ENCODE data around the gene PLCB3. TPM values are rescaled to one million over a fixed set of nuclear protein-coding genes. Genes with fewer than 3 reads are reported as not detected.

Gene PLCB3
- total RNA-seq, 4 donors from 2014 or later = 64.5 to 115 (median 91.2) TPM

- H3K9me3 ChIP-seq = no peaks in the 10 kb centered on the region
- DNase-seq = no peak
- intact Hi-C loops (cut with DNase I; ENCODE audit: low total_unique reads) (no loop called here), in situ Hi-C loops (cut with MboI; ENCODE audit: low pct_ligation_motif_present in 1 of 4, low pct_unique_long_range_greater_than_20kb in 1 of 4, low sequenced_read_pairs in 3 of 4) (loop anchor here in 1 of 4 donors (10.0 kb wide), 1 partner anchor 87 kb away; the partner anchor contains the start of gene FERMT3)
- no peak within 1 kb of the TSS for H3K27ac ChIP-seq
- H3K36me3 ChIP-seq = no peaks in the 10 kb centered on the region
- H3K4me1 ChIP-seq = peaks cover 2 to 26% (median 21%) of the 10 kb centered on the region in 4 donors
- TF ChIP-seq, protein P1, sequence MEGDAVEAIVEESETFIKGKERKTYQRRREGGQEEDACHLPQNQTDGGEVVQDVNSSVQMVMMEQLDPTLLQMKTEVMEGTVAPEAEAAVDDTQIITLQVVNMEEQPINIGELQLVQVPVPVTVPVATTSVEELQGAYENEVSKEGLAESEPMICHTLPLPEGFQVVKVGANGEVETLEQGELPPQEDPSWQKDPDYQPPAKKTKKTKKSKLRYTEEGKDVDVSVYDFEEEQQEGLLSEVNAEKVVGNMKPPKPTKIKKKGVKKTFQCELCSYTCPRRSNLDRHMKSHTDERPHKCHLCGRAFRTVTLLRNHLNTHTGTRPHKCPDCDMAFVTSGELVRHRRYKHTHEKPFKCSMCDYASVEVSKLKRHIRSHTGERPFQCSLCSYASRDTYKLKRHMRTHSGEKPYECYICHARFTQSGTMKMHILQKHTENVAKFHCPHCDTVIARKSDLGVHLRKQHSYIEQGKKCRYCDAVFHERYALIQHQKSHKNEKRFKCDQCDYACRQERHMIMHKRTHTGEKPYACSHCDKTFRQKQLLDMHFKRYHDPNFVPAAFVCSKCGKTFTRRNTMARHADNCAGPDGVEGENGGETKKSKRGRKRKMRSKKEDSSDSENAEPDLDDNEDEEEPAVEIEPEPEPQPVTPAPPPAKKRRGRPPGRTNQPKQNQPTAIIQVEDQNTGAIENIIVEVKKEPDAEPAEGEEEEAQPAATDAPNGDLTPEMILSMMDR (IDR thresholded peaks at IDR 0.05) = no peak
- TF ChIP-seq POLR2AphosphoS5 (IDR thresholded peaks at IDR 0.05) = no peak
- no peak for TF ChIP-seq EP300 (IDR thresholded peaks at IDR 0.05; ENCODE audit: low read depth)
- TF ChIP-seq POLR2A (IDR thresholded peaks at IDR 0.05) = no peak
- WGBS, 2 donors (ENCODE audit: low coverage in 1 of 2) = 4% methylated on average over 14 of the region's 45 CpGs; no CpG with 5 or more reads in 1 of the 2 donors
- peak within 1 kb of the TSS in 2 of 4 donors; percentile 27 to 43 for H3K4me3 ChIP-seq
- H3K27me3 ChIP-seq = peaks cover 69% of the 10 kb centered on the region
These were observed 40.0 kb downstream of the PLCB3 start, which contains the start of gene KCNK4 for GRCh38 chr11:64291262-64291751. KCNK4 (plus strand) TSS chr11:64291302; CDS start chr11:64293019, 1,717 bp downstream.

- Histone ChIP-seq H3K27me3 (peaks cover 75% of the 10 kb centered on the region), H3K4me3 (peak overlapping the region in 2 of 4 donors; percentile 27 to 43), H3K36me3 (no peaks in the 10 kb centered on the region), H3K4me1 (peaks cover 0 to 20% (median 17%) of the 10 kb centered on the region in 4 donors), H3K9me3 (no peaks in the 10 kb centered on the region), H3K27ac (no peak overlapping the region)
- intact Hi-C loops (cut with DNase I; ENCODE audit: low total_unique reads) (no loop called here), in situ Hi-C loops (cut with MboI; ENCODE audit: low pct_ligation_motif_present in 1 of 4, low pct_unique_long_range_greater_than_20kb in 1 of 4, low sequenced_read_pairs in 3 of 4) (loop anchor here in 1 of 4 donors (10.0 kb wide), 1 partner anchor 87 kb away; the partner anchor contains the start of gene FERMT3)
- 1% methylated on average over 33 of the region's 96 CpGs; no CpG with 5 or more reads in 1 of the 2 donors for WGBS, 2 donors (ENCODE audit: low coverage in 1 of 2)
- TF ChIP-seq POLR2A (IDR thresholded peaks at IDR 0.05) = no peak
- no peak for TF ChIP-seq EP300 (IDR thresholded peaks at IDR 0.05; ENCODE audit: low read depth)
- no peak for TF ChIP-seq POLR2AphosphoS5 (IDR thresholded peaks at IDR 0.05)
- TF ChIP-seq, protein P1 (IDR thresholded peaks at IDR 0.05) = no peak
- no peak for DNase-seq
These were observed 40.6 kb downstream of the PLCB3 start for GRCh38 chr11:64291752-64292459.

- intact Hi-C loops (cut with DNase I; ENCODE audit: low total_unique reads) (no loop called here), in situ Hi-C loops (cut with MboI; ENCODE audit: low pct_ligation_motif_present in 1 of 4, low pct_unique_long_range_greater_than_20kb in 1 of 4, low sequenced_read_pairs in 3 of 4) (loop anchor here in 1 of 4 donors (10.0 kb wide), 1 partner anchor 88 kb away; the partner anchor contains the start of gene FERMT3)
- H3K36me3 ChIP-seq = no peaks in the 10 kb centered on the region
- H3K27me3 ChIP-seq = peaks cover 82% of the 10 kb centered on the region
- peaks cover 0 to 20% (median 17%) of the 10 kb centered on the region in 4 donors for H3K4me1 ChIP-seq
- peak overlapping the region in 2 of 4 donors; percentile 27 to 43 for H3K4me3 ChIP-seq
- WGBS, 2 donors (ENCODE audit: low coverage in 1 of 2) = 0 to 32% methylated on average over 2 to 36 of the region's 42 CpGs
- TF ChIP-seq POLR2AphosphoS5 (IDR thresholded peaks at IDR 0.05) = no peak
- no peak for TF ChIP-seq POLR2A (IDR thresholded peaks at IDR 0.05)
- TF ChIP-seq EP300 (IDR thresholded peaks at IDR 0.05; ENCODE audit: low read depth) = no peak
- TF ChIP-seq, protein P1 (IDR thresholded peaks at IDR 0.05) = no peak
- DNase-seq = no peak
- H3K9me3 ChIP-seq = no peaks in the 10 kb centered on the region
- no peak overlapping the region for H3K27ac ChIP-seq
These were observed 41.3 kb downstream of the PLCB3 start for GRCh38 chr11:64292460-64293254.
